H7 (cell line): ENCODE measurements around the gene ZACN. TPM values are rescaled to one million over a fixed set of nuclear protein-coding genes. Genes with fewer than 3 reads are reported as not detected.

ENCODE experiments used
- DNase-seq: peaks from one replicate; pipeline ENCODE4 v3.0.0; 2012
- H3K27me3 ChIP-seq: 2 replicates; pipeline ENCODE4 v1.6.0; 2011; ENCODE audit warnings: mild to moderate bottlenecking, low read length; ENCODE audit not compliant: control insufficient read depth, insufficient read depth
- H3K36me3 ChIP-seq: replicated peaks from 2 replicates; pipeline ENCODE4 v1.5.1; 2011; ENCODE audit warnings: low read length; ENCODE audit not compliant: control insufficient read depth, insufficient read depth
- H3K4me3 ChIP-seq: 2 replicates; pipeline ENCODE4 v1.5.1; 2011; ENCODE audit warnings: low read depth, mild to moderate bottlenecking, control low read depth, low read length, moderate library complexity; ENCODE audit not compliant: insufficient read depth
- total RNA-seq: library from RNA; depleted of rRNA; stranded (reverse); fragments of >200 nt; shearing (Covaris generic); gene quantifications from 2 replicates; pipeline ENCODE4 v1.2.3, GENCODE V29; 2014; rRNA removed

The ZACN gene
- total RNA-seq, 1 experiment from 2014 or later: 0.59 TPM

GRCh38 chr17:76122431-76123190 is 43.6 kb downstream of the ZACN start:
- Histone ChIP-seq H3K27me3 (peaks cover 2% of the 10 kb centered on the region; the same call in 1 of the 2 replicates), H3K4me3 (peak overlapping the region; percentile 35; the same call in 1 of the 2 replicates), H3K36me3 (no peaks in the 10 kb centered on the region)
- peak; percentile 71 for DNase-seq

DNA sequence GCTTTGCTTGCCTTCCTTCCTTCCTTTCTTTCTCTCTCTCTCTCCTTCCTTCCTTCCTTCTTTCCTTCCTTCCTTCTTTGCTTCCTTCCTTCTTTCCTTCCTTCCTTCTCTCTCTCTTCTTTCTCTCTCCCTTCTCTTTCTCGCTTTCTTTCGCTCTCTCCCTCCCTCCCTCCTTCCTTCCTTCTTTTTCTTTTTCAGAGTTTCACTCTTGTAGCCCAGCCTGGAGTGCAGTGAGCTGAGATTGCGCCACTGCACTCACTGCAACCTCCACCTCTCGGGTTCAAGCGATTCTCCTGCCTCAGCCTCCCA is 44.2 kb downstream of the ZACN start:
- Histone ChIP-seq H3K27me3 (peaks cover 2% of the 10 kb centered on the region; the same call in 1 of the 2 replicates), H3K36me3 (no peaks in the 10 kb centered on the region), H3K4me3 (no peak overlapping the region)
- no peak for DNase-seq

GRCh38 chr17:76123749-76124581 is 45.0 kb downstream of the ZACN start:
- Histone ChIP-seq H3K36me3 (no peaks in the 10 kb centered on the region), H3K27me3 (peaks cover 2% of the 10 kb centered on the region; the same call in 1 of the 2 replicates), H3K4me3 (no peak overlapping the region)
- peak; percentile 35 for DNase-seq

DNA sequence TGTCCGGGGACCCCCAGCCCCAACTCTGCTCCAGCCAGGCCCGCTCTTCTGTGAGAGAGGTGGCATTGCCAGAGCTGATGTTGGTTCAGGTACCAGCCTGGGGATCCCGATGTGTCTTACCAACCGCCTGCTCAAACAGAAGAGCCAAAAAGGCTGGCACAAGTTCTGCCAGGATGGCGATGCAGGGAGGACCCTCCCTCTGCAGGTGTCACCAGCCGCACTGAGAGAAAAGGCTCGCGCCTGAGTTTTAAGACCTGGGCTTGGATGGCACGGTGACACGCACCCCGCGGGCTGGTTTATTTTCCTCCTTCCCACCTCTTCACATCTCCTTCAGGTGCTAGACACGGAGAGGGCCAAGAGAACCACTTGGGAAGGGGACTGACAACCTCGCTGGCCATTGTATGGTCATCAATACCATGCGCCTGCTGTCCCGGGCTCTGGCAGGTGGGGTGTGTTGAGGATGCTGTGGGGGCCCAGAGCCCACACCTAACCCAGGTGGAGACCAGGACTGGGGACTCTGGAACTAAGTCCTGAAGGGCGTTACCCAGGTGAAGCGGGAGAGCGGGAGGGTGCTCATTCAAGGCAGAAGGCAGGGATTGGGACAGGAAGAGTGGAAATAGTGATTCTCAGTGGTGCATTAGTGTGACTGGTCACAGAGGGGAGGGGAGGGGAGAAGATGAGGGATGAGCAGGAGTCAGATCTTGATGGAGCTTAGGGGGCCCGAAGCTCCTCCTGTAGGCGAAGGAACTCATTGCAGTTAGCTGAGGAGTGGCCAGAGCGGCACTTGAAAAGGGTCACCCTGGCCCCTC is 45.8 kb downstream of the ZACN start:
- Histone ChIP-seq H3K4me3 (no peak overlapping the region), H3K36me3 (no peaks in the 10 kb centered on the region), H3K27me3 (peaks cover 2% of the 10 kb centered on the region; the same call in 1 of the 2 replicates)
- peak; percentile 89 for DNase-seq

DNA sequence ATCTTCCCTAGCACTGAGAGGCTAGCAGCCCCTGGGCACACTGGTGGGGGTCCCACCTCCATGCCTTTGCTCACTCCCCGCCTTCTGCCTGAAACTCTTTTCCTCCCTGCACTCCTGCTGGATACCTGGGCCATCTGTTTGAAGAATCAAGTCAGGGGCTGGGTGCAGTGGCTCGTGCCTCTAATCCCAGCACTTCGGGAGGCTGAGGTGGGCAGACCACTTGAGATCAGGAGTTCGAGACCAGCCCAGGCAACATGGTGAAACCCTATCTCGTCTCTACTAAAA is 46.4 kb downstream of the ZACN start:
- DNase-seq: no peak
- no peaks in the 10 kb centered on the region for H3K36me3 ChIP-seq
- no peak overlapping the region for H3K4me3 ChIP-seq
- H3K27me3 ChIP-seq: peaks cover 6% of the 10 kb centered on the region

- Histone ChIP-seq H3K4me3 (no peak overlapping the region), H3K27me3 (peaks cover 12% of the 10 kb centered on the region), H3K36me3 (no peaks in the 10 kb centered on the region)
- DNase-seq: peak; percentile 4
These were observed 46.9 kb downstream of the ZACN start for GRCh38 chr17:76125922-76126321.

GRCh38 chr17:76130473-76130872 is 51.5 kb downstream of the ZACN start:
- DNase-seq: no peak
- Histone ChIP-seq H3K4me3 (no peak overlapping the region; the same call in 1 of the 2 replicates), H3K27me3 (peaks cover 28% of the 10 kb centered on the region), H3K36me3 (no peaks in the 10 kb centered on the region)

DNA sequence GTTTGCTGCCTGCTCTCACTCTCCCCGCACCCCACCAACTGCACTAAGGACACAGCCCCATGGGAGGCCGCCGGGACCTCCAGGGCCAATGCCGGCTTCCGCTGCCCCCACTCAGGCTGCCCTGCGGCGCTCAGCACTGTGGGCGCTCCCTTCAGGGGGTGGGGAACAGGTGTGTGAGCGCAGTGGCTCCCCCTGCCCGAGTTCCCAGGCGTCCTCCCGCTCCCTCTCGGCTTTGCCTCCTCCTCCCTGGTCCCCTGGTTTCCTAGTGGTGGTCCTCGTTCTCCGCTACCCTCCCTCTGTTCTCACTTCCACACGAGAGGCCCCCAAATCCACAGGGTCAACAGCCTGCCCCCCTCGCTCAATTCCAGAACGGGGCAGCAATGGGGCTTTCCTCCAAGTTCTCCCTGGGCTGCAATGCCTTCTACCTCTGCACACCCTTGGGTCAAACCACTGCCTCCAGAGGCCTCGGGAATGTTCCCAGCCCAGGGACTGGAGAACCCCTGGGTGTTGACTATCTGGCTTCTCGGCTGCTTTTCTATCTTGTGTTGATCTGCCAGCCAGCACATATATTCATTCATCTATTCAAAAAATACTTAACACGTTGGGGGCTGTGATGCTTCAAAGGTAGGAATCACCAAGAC is 52.2 kb downstream of the ZACN start:
- Histone ChIP-seq H3K4me3 (peak overlapping the region; percentile 1; the same call in 1 of the 2 replicates), H3K27me3 (peaks cover 35% of the 10 kb centered on the region), H3K36me3 (no peaks in the 10 kb centered on the region)
- DNase-seq: peak; percentile 72

GRCh38 chr17:76131692-76132573 is 53.0 kb downstream of the ZACN start:
- Histone ChIP-seq H3K4me3 (peak overlapping the region; percentile 16; the same call in 1 of the 2 replicates), H3K27me3 (peaks cover 42% of the 10 kb centered on the region), H3K36me3 (no peaks in the 10 kb centered on the region)
- DNase-seq: peak; percentile 66

Other genes starting within 250 kb of the ZACN start
- 4.2 and 7.2 TPM in 2 replicates for gene UNC13D, start 234.8 kb upstream of the ZACN start, total RNA-seq
- 44.8 and 48.2 TPM in 2 replicates for gene WBP2, start 223.8 kb upstream of the ZACN start, total RNA-seq
- gene TRIM47, start 200.6 kb upstream of the ZACN start, total RNA-seq: 8.5 and 14.1 TPM in 2 replicates
- gene TRIM65, start 182.2 kb upstream of the ZACN start, total RNA-seq: 66.4 and 69.4 TPM in 2 replicates
- gene MRPL38, start 174.3 kb upstream of the ZACN start, total RNA-seq: 100 and 125 TPM in 2 replicates
- gene FBF1, start 138.1 kb upstream of the ZACN start, total RNA-seq: 17.9 and 27.7 TPM in 2 replicates
- 35.1 and 38.3 TPM in 2 replicates for gene ACOX1, start 100.0 kb upstream of the ZACN start, total RNA-seq
- gene TEN1, start 99.9 kb upstream of the ZACN start, total RNA-seq: 12.5 and 16.9 TPM in 2 replicates
- 4.3 and 6.7 TPM in 2 replicates for gene CDK3, start 78.3 kb upstream of the ZACN start, total RNA-seq
- 0.26 TPM in 1 of 2 replicates, not detected in the other for gene EVPL, start 51.9 kb upstream of the ZACN start, total RNA-seq
- 31.4 and 33.4 TPM in 2 replicates for gene SRP68, start 6.7 kb upstream of the ZACN start, total RNA-seq
- gene GALR2, start 4.4 kb upstream of the ZACN start, total RNA-seq: 1.8 and 2.0 TPM in 2 replicates
- 80.3 and 87.7 TPM in 2 replicates for gene EXOC7, start 24.6 kb downstream of the ZACN start, total RNA-seq
- gene FOXJ1, start 62.1 kb downstream of the ZACN start, total RNA-seq: 2.0 and 3.3 TPM in 2 replicates
- 4.2 and 5.6 TPM in 2 replicates for gene RNF157, start 161.3 kb downstream of the ZACN start, total RNA-seq
- gene UBALD2, start 186.2 kb downstream of the ZACN start, total RNA-seq: 21.3 and 24.8 TPM in 2 replicates
- 0.70 and 1.1 TPM in 2 replicates for gene QRICH2, start 229.1 kb downstream of the ZACN start, total RNA-seq